Stomach (tissue), 4 donors: ENCODE data around the gene PTPRD.

ENCODE experiments used
- CTCF ChIP-seq, 7 experiments: fragments of 450-650 bp in 4 of 7; fragments of 200-600 bp in 3 of 7; sonication (generic) in 3 of 7; IDR thresholded peaks; one replicate each; pipeline ENCODE4 v1.5.1; 2016 to 2019; ENCODE audit warnings: antibody characterized with exemption in 7 of 7, control low read depth in 2 of 7, mild to moderate bottlenecking in 1 of 7
- EP300 ChIP-seq: sonication (generic); formaldehyde crosslinking; IDR thresholded peaks from one replicate; pipeline ENCODE4 v1.6.1; 2017; ENCODE audit warnings: antibody characterized with exemption

GRCh38 chr9:8278048-8278447 lies 2334.8 kb downstream of the PTPRD start:
- no peak for TF ChIP-seq CTCF (IDR thresholded peaks at IDR 0.05)
- no peak for TF ChIP-seq EP300
